Muscle of leg (tissue), 11 donors: ENCODE data around the gene RFFL. TPM values are rescaled to one million over a fixed set of nuclear protein-coding genes. Genes with fewer than 3 reads are reported as not detected.
A peak's percentile ranks its signal among the peaks of the same experiment; 100 is the strongest.
"Not testable (repeated sequence)": the region's sequence is repeated elsewhere in the genome, so short reads cannot be mapped to it uniquely, and the experiment has no call there.

Experiments
- DNase-seq: peaks from one replicate; pipeline ENCODE4 v3.0.0; 2013
- H3K27ac ChIP-seq: one replicate; pipeline ENCODE4 v1.5.1; 2013; ENCODE audit warnings: mild to moderate bottlenecking, low read length, control low read depth
- H3K27me3 ChIP-seq: one replicate; pipeline ENCODE4 v1.6.1; 2013; ENCODE audit warnings: low read length; ENCODE audit not compliant: control insufficient read depth, insufficient read depth
- H3K36me3 ChIP-seq: one replicate; pipeline ENCODE4 v1.6.1; 2013; ENCODE audit warnings: low read length; ENCODE audit not compliant: control insufficient read depth, insufficient read depth
- H3K4me1 ChIP-seq: one replicate; pipeline ENCODE4 v1.6.1; 2013; ENCODE audit warnings: low read length; ENCODE audit not compliant: control insufficient read depth, insufficient read depth
- H3K4me3 ChIP-seq: one replicate; pipeline ENCODE4 v1.5.1; 2013; ENCODE audit warnings: low read length, control low read depth
- H3K9me3 ChIP-seq: replicated peaks from 2 replicates; pipeline ENCODE4 v1.6.1; 2013; ENCODE audit warnings: low read depth, low read length; ENCODE audit not compliant: control insufficient read depth
- WGBS: methylation state at CpG from one replicate; pipeline ENCODE4 v1.1.5; 2013; ENCODE audit warnings: missing lambda C conversion rate; ENCODE audit not compliant: insufficient coverage; 5-methylcytosine and 5-hydroxymethylcytosine counted together
- polyA plus RNA-seq, 8 donors: library from polyadenylated mRNA; unstranded; fragments of 120-200 nt; gene quantifications; one replicate each; pipeline versions ENCODE4 v1.2.1 to v1.2.3, GENCODE V29; 2013; ENCODE audit warnings: inconsistent platforms in 1 of 8, low replicate concordance in 1 of 8; ENCODE audit not compliant: insufficient read length in 8 of 8, insufficient read depth in 1 of 8
- total RNA-seq: library from RNA; stranded (reverse); fragments of 120-200 nt; gene quantifications from one replicate; pipeline ENCODE4 v1.2.4, GENCODE V29; 2013

RFFL gene
- total and polyA plus RNA-seq, 9 donors = 5.9 to 11.2 (median 8.6) TPM

DNA sequence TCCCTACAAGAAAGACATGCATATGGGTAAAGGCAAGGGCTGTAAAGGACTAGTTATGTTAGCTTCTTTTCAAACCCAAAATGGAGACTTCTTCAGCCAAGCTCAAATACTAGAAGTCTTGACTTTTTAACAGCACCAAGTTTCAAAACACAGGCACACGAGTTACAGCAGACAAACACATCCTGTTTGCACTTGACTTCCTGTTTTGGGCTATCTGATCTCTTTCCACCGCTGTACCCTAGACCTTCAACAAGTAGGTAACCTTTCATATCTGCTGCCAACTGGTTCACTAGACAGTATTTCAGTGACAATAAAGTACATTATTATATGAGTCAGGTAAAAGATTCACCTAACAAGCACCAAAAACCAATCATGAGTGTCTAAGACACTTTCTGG, 12.3 kb downstream of the RFFL start:
- H3K27ac ChIP-seq = peak overlapping the region; percentile 54
- WGBS = 11% methylated on average over 1 of the region's 2 CpGs
- H3K4me3 ChIP-seq = no peak overlapping the region
- H3K4me1 ChIP-seq = no peaks in the 10 kb centered on the region
- no peaks in the 10 kb centered on the region for H3K9me3 ChIP-seq
- H3K27me3 ChIP-seq = no peaks in the 10 kb centered on the region
- DNase-seq = peak; percentile 56
- H3K36me3 ChIP-seq = no peaks in the 10 kb centered on the region

DNA sequence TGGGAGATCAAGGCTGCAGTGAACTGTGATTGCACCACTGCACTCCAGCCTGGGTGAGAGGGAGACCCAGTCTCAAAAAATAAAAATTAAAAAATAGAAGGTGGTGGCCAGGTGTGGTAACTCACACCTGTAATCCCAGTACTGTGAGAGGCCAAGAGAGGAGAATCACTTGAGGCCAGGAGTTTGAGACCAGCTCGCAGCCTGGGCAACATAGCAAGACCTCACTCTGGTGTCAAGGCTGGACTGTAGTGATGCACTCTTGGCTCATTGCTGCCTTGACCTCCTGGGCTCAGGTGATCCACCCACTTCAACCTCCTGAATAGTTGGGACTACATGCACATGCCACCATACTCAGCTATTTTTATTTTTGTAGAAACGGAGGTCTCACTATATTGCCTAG, 13.3 kb downstream of the RFFL start:
- 83% methylated on average over 1 of the region's 2 CpGs for WGBS
- H3K27me3 ChIP-seq = no peaks in the 10 kb centered on the region
- H3K4me3 ChIP-seq = no peak overlapping the region
- H3K27ac ChIP-seq = no peak overlapping the region
- H3K4me1 ChIP-seq = no peaks in the 10 kb centered on the region
- DNase-seq = no peak
- H3K9me3 ChIP-seq = no peaks in the 10 kb centered on the region
- H3K36me3 ChIP-seq = no peaks in the 10 kb centered on the region

DNA sequence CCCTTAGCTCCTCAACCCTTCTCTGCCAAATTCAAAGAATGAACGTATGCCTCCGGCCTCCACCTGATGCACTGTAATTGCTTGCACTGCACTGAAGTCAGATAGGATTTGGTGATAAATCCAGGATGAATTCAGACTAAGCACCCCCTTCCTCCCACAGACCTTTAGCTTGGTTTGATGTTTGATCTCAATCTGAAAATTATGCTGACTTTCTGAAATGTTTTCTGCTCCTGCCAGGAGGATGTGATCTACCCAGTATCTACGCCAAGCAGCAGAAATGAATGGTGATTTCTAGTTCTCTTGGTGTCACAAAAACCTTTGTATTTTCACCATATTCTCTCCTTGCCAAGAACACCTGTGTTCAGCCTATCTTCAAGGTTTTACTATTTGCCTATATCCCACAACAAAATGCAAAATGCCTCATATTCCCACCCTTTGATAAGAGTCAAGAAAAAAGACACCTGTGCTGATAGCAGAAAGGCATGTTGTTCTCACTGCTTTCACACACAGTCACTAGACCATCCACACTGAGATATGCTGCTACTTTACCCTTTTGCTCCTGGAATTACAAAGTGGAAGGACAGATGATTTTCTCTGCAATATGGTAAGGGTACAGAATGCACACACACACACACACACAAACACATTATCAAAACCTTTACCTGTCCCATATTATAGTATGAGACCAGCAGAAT, 14.7 kb downstream of the RFFL start:
- no peaks in the 10 kb centered on the region for H3K4me1 ChIP-seq
- 100% methylated on average over 1 of the region's 3 CpGs for WGBS

DNA sequence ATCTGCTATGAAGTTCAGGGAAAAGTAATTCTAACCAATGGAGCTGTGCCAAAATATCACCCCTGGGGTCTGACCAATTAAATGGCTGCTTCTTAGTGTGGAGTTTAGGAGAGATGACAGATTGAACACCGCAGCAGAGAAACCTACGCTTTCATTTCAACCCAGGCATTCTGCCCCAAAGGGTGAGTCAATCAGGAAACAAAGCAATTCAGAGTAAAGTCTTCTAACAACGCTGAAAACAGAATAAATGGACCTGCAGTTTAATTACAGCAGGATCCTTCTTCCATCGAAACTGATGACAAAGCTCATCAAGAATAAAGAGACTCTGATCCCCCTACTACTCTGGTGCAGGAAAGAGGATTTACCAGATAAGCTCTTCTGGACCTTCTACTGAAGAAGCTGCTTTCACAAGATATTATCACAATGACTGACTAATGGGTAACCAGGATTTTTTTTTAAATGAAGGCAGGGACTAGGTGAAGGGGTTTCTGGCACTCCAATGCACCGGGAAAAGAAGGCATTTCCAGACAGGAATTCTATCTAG, 16.7 kb downstream of the RFFL start:
- no peak overlapping the region for H3K4me3 ChIP-seq
- peak; percentile 41 for DNase-seq
- 40% methylated on average over 1 of the region's 5 CpGs for WGBS

More for the DNA sequence above, 14.7 kb downstream of the RFFL start:
- H3K9me3 ChIP-seq = no peaks in the 10 kb centered on the region
- no peak for DNase-seq
- no peak overlapping the region for H3K27ac ChIP-seq
- no peaks in the 10 kb centered on the region for H3K27me3 ChIP-seq
- H3K36me3 ChIP-seq = no peaks in the 10 kb centered on the region
- H3K4me3 ChIP-seq = no peak overlapping the region

DNA sequence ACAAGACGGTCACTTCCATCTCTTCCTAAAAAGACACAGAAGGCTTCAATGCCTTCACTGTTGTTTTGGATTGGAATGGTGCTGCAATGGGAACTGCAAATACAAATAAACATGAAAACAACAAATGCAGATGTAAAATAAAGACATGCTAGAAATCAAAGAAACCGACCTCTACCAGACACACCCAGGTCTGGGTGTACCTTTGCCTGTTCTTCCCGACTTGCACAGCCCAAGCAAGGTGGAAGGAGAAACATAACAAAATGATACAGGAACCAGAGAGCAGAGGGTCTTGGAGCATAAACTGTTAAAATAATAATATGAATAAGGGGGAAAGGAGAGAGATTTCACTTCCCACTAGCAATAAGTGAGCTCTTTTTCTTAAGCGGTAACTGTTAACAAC, 17.3 kb downstream of the RFFL start:
- Histone ChIP-seq H3K4me3 (no peak overlapping the region), H3K36me3 (no peaks in the 10 kb centered on the region), H3K4me1 (no peaks in the 10 kb centered on the region), H3K27ac (no peak overlapping the region), H3K27me3 (no peaks in the 10 kb centered on the region), H3K9me3 (no peaks in the 10 kb centered on the region)
- no CpG with 5 or more reads among the region's 4 CpGs for WGBS
- no peak for DNase-seq

More for the DNA sequence above, 16.7 kb downstream of the RFFL start:
- Histone ChIP-seq H3K36me3 (no peaks in the 10 kb centered on the region), H3K9me3 (no peaks in the 10 kb centered on the region), H3K4me1 (no peaks in the 10 kb centered on the region), H3K27me3 (no peaks in the 10 kb centered on the region), H3K27ac (no peak overlapping the region)

DNA sequence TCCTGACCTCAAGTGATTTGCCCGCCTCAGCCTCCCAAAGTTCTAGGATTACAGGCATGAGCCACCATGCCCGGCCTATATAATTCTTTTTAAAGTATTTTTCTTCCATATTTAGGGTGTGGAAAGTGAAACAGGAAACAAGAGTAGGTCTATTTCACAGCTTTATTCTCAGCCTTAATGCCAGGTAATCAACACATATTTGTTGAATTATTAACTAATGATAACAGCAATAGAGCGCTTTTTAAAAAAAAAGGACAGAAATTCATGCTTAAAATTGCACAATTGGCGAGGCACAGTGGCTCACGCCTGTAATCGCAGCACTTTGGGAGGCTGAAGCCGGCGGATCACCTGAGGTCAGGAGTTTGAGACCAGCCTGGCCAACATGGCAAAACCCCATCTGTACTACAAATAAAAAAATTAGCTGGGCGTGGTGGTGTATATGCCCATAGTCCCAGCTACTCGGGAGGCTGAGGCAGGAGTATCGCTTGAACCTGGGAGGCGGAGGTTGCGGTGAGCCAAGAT, 18.0 kb downstream of the RFFL start:
- 100% methylated on average over 2 of the region's 13 CpGs for WGBS

DNA sequence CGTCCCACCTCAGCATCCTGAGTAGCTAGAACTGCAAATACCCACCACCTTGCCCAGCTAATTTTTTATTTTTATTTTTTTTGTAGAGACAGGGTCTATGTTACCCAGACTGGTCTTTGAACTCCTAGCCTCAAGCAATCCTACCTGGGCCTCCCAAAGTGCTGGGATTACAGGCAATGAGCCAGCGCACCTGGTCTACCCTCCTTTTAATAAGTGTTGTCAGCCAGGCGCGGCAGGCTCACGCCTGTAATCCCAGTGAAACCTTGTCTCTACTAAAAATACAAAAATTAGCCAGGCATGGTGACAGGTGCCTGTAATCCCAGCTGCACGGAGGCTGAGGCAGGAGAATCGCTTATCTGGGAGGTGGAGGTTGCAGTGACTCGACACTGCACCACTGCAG, 19.3 kb downstream of the RFFL start:
- DNase-seq = no peak
- Histone ChIP-seq H3K4me3 (no peak overlapping the region), H3K4me1 (no peaks in the 10 kb centered on the region), H3K36me3 (no peaks in the 10 kb centered on the region), H3K27ac (no peak overlapping the region), H3K27me3 (no peaks in the 10 kb centered on the region), H3K9me3 (no peaks in the 10 kb centered on the region)
- WGBS = 100% methylated on average over 1 of the region's 8 CpGs

More for the DNA sequence above, 18.0 kb downstream of the RFFL start:
- not testable (repeated sequence) for H3K36me3 ChIP-seq, DNase-seq, H3K4me3 ChIP-seq, H3K4me1 ChIP-seq, H3K9me3 ChIP-seq, H3K27ac ChIP-seq, H3K27me3 ChIP-seq

DNA sequence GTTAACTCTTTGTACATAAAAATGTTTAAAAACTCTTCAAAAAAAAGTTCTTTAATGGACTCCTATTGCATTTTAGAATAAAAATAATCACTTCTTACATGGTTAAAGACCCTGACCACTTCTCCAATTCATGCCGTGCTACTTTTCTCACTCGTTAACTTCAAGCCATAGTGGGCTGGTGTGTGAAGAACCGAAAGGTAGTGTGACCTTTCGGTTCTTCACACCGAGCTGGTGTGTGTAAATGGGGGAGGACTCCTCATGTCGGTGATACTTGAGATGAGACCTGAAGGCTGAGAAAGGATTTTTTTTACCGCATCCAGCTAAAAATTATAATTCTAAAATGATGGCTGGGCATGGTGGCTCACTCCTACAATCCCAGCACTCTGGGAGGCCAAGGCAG, 22.1 kb downstream of the RFFL start:
- H3K27me3 ChIP-seq = no peaks in the 10 kb centered on the region
- 100% methylated on average over 2 of the region's 7 CpGs for WGBS
- no peak overlapping the region for H3K27ac ChIP-seq
- no peaks in the 10 kb centered on the region for H3K4me1 ChIP-seq
- no peak overlapping the region for H3K4me3 ChIP-seq
- no peaks in the 10 kb centered on the region for H3K9me3 ChIP-seq
- no peak for DNase-seq
- H3K36me3 ChIP-seq = no peaks in the 10 kb centered on the region

DNA sequence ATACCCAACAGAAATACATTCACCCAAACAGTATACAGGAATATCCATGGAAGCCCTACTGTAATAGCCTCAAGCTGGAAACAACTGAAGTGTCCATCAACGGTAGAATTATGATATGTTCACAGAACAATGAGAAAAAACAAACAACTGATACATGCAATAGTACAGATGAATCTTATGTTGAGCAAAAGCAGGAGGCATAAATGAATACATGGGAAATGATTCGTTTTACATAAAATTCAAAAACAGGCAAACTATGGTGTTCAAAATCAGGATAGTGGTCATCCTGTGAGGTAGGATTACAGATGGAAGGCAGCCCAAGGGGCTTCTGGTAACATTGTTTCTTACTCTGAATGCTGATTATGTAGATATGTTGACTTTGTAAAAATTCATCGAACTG, 25.1 kb downstream of the RFFL start:
- no peak overlapping the region for H3K27ac ChIP-seq
- no peaks in the 10 kb centered on the region for H3K27me3 ChIP-seq
- no peaks in the 10 kb centered on the region for H3K4me1 ChIP-seq
- H3K9me3 ChIP-seq = no peaks in the 10 kb centered on the region
- WGBS = 80% methylated on average over 1 of the region's 3 CpGs
- H3K4me3 ChIP-seq = no peak overlapping the region
- H3K36me3 ChIP-seq = no peaks in the 10 kb centered on the region
- DNase-seq = no peak

DNA sequence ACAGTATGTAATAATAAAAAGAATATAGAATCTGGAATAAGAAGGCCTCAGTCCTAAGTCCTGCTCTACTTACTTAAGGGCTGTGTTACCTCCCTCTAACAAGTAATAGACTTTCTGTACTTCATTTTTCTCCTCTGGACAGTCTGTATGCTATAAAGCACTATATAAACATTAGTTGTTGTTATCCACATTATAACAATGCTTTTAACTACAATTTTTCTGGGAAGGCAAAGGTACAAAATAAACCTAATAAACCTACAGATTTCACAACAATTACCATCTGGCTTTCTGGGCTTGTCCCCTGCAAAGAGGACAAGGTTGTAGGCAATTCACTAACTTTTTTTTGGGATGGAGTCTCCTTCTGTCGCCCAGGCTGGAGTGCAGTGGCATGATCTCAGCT, 32.7 kb downstream of the RFFL start:
- Histone ChIP-seq H3K36me3 (no peaks in the 10 kb centered on the region), H3K27me3 (no peaks in the 10 kb centered on the region), H3K9me3 (no peaks in the 10 kb centered on the region), H3K4me3 (no peak overlapping the region), H3K27ac (no peak overlapping the region), H3K4me1 (no peaks in the 10 kb centered on the region)
- DNase-seq = no peak
- no CpG with 5 or more reads among the region's 1 CpG for WGBS
